ENCODE data around the gene HIGD1B.

GRCh38 chr17:44889003-44889402, 41.3 kb downstream of the HIGD1B start:
- TF ChIP-seq, protein P1, sequence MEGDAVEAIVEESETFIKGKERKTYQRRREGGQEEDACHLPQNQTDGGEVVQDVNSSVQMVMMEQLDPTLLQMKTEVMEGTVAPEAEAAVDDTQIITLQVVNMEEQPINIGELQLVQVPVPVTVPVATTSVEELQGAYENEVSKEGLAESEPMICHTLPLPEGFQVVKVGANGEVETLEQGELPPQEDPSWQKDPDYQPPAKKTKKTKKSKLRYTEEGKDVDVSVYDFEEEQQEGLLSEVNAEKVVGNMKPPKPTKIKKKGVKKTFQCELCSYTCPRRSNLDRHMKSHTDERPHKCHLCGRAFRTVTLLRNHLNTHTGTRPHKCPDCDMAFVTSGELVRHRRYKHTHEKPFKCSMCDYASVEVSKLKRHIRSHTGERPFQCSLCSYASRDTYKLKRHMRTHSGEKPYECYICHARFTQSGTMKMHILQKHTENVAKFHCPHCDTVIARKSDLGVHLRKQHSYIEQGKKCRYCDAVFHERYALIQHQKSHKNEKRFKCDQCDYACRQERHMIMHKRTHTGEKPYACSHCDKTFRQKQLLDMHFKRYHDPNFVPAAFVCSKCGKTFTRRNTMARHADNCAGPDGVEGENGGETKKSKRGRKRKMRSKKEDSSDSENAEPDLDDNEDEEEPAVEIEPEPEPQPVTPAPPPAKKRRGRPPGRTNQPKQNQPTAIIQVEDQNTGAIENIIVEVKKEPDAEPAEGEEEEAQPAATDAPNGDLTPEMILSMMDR (IDR thresholded peaks at IDR 0.05): no peak
- no peak for TF ChIP-seq EZH2 (IDR thresholded peaks at IDR 0.05; ENCODE audit: borderline replicate concordance, insufficient read depth, low read depth, low read length, poor library complexity, severe bottlenecking)

Measured in B cell (primary cell).